GM19351 (cell line): ENCODE data around the gene TAL2.
"Not testable (repeated sequence)": the region's sequence is repeated elsewhere in the genome, so short reads cannot be mapped to it uniquely, and the experiment has no call there.

Source experiments
- ATAC-seq: cut with Tn5 transposase; IDR thresholded peaks from one replicate; pipeline ENCODE4 v1.9.1; 2021; ENCODE audit warnings: mild to moderate bottlenecking, moderate library complexity; ENCODE audit not compliant: unreplicated experiment

TAL2 gene

GRCh38 chr9:105703638-105704037 lies 41.4 kb downstream of the TAL2 start:
- not testable (repeated sequence) for ATAC-seq

DNA sequence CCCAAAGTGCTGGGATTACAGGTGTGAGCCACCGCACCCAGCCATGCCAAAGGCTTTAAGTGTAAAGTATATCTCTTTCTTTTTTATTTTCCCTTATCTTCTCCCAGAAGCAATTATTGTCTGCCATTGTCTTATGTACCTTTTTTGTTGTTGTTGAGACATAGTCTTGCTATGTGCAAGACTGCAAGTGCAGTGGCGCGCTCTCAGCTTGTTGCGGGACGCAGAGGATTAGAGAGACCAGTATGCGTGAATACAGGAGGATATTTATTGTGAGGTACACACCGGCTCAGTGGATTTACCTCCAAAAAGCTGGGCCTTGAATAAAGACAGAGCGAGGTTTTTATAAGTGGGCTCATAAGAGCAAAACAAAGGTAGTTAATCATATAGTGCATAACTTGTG lies 43.9 kb downstream of the TAL2 start:
- no peak for ATAC-seq

- peak; percentile 63 for ATAC-seq
Measured at GRCh38 chr9:105708405-105708804, 46.1 kb downstream of the TAL2 start.

GRCh38 chr9:105710638-105711037 lies 48.4 kb downstream of the TAL2 start:
- no peak for ATAC-seq

GRCh38 chr9:105711867-105712266 lies 49.6 kb downstream of the TAL2 start:
- no peak for ATAC-seq

- no peak for ATAC-seq
Measured at GRCh38 chr9:105712297-105712696, 50.0 kb downstream of the TAL2 start.
